IMR-90 (cell line): ENCODE data around the gene ATP6V1G1. TPM values are rescaled to one million over a fixed set of nuclear protein-coding genes. Genes with fewer than 3 reads are reported as not detected.
"Not testable (repeated sequence)": the region's sequence is repeated elsewhere in the genome, so short reads cannot be mapped to it uniquely, and the experiment has no call there.

Experiments used
- ATAC-seq: fragments of 200-7000 bp; cut with Tn5 transposase; 2 replicates; pipeline ENCODE4 v1.9.1; 2020; ENCODE audit warnings: low read depth, mild to moderate bottlenecking, moderate library complexity
- BruUV-seq: library from RNA; stranded (reverse); fragments of 400-500 nt; replicated peaks from 2 replicates; lab custom pipeline; 2021; lab: Mats Ljungman, UMichigan
- CTCF ChIA-PET: fragments of 300-600 bp; formaldehyde crosslinking; extraction: SDS; loops from one replicate; lab custom pipeline; 2021; ENCODE audit warnings: antibody characterized with exemption; lab: Yijun Ruan, JAX
- POLR2A ChIA-PET: fragments of 300-600 bp; sonication (Branson Sonifier 250); formaldehyde crosslinking; loops from one replicate; lab custom pipeline; 2022; ENCODE audit warnings: antibody characterized with exemption; ENCODE audit not compliant: unreplicated experiment; lab: Charles Lee
- DNase-seq: peaks from one replicate; pipeline ENCODE4 v3.0.0; 2013
- H2AFZ ChIP-seq: replicated peaks from 2 replicates; pipeline ENCODE3; 2013; ENCODE audit warnings: low read length, mild to moderate bottlenecking; ENCODE audit not compliant: poor library complexity
- H2AK5ac ChIP-seq: 2 replicates; pipeline ENCODE4 v1.6.1; 2013; ENCODE audit warnings: low read depth, low read length, inconsistent platforms
- H2AK9ac ChIP-seq: replicated peaks from 2 replicates; pipeline ENCODE3; 2013; ENCODE audit warnings: mild to moderate bottlenecking, low read depth, low read length, moderate library complexity; ENCODE audit not compliant: poor library complexity
- H2BK120ac ChIP-seq: 2 replicates; pipeline ENCODE4 v1.6.1; 2013; ENCODE audit warnings: low read depth, low read length, inconsistent platforms
- H2BK15ac ChIP-seq: 3 replicates; pipeline ENCODE4 v1.6.1; 2013; ENCODE audit warnings: low read depth, low read length, inconsistent platforms
- H2BK20ac ChIP-seq: 2 replicates; pipeline ENCODE4 v1.6.1; 2013; ENCODE audit warnings: low read depth, mild to moderate bottlenecking, inconsistent platforms, low read length, moderate library complexity
- H2BK5ac ChIP-seq: 2 replicates; pipeline ENCODE4 v1.6.1; 2013; ENCODE audit warnings: mild to moderate bottlenecking, low read depth, low read length, inconsistent platforms; ENCODE audit not compliant: poor library complexity, severe bottlenecking
- H3K14ac ChIP-seq: replicated peaks from 2 replicates; pipeline ENCODE4 v1.6.1; 2013; ENCODE audit warnings: low read depth, low read length, inconsistent platforms
- H3K18ac ChIP-seq: 2 replicates; pipeline ENCODE4 v1.6.1; 2013; ENCODE audit warnings: low read depth, low read length, control low read depth
- H3K23ac ChIP-seq: 2 replicates; pipeline ENCODE4 v1.6.1; 2013; ENCODE audit warnings: low read depth, low read length, inconsistent platforms
- H3K27ac ChIP-seq: 2 replicates; pipeline ENCODE4 v1.5.1; 2013; ENCODE audit warnings: mild to moderate bottlenecking, control low read depth, low read length; ENCODE audit not compliant: insufficient read depth
- H3K27me3 ChIP-seq: 2 replicates; pipeline ENCODE4 v1.6.1; 2013; ENCODE audit warnings: low read length; ENCODE audit not compliant: control insufficient read depth, insufficient read depth
- H3K36me3 ChIP-seq: 2 replicates; pipeline ENCODE4 v1.6.1; 2013; ENCODE audit warnings: low read length, mixed read lengths; ENCODE audit not compliant: control insufficient read depth, insufficient read depth
- H3K4ac ChIP-seq: 2 replicates; pipeline ENCODE4 v1.6.1; 2013; ENCODE audit warnings: low read depth, low read length, inconsistent platforms
- H3K4me1 ChIP-seq: 2 replicates; pipeline ENCODE4 v1.6.1; 2013; ENCODE audit warnings: low read length, mixed read lengths; ENCODE audit not compliant: control insufficient read depth, insufficient read depth
- H3K4me2 ChIP-seq: 2 replicates; pipeline ENCODE4 v1.6.1; 2013; ENCODE audit warnings: low read depth, mild to moderate bottlenecking, control low read depth, low read length, moderate library complexity
- H3K4me3 ChIP-seq: 2 replicates; pipeline ENCODE4 v1.5.1; 2013; ENCODE audit warnings: low read depth, mild to moderate bottlenecking, control low read depth, low read length, moderate library complexity; ENCODE audit not compliant: insufficient read depth
- H3K56ac ChIP-seq: 2 replicates; pipeline ENCODE4 v1.6.1; 2013; ENCODE audit warnings: low read length, inconsistent platforms; ENCODE audit not compliant: insufficient read depth; ENCODE audit errors: extremely low read depth
- H3K79me1 ChIP-seq, 2 experiments: 2 replicates each; pipeline ENCODE4 v1.6.1; 2013; ENCODE audit warnings: low read length in 2 of 2, inconsistent platforms in 1 of 2, low read depth in 1 of 2
- H3K9ac ChIP-seq: 2 replicates; pipeline ENCODE4 v1.6.1; 2013; ENCODE audit warnings: low read depth, low read length, control low read depth
- H3K9me1 ChIP-seq: 2 replicates; pipeline ENCODE4 v1.6.1; 2013; ENCODE audit warnings: low read length, inconsistent platforms; ENCODE audit not compliant: insufficient read depth
- H3K9me3 ChIP-seq: 2 replicates; pipeline ENCODE4 v1.6.1; 2013; ENCODE audit warnings: low read length; ENCODE audit not compliant: control insufficient read depth, insufficient read depth
- H4K20me1 ChIP-seq: 2 replicates; pipeline ENCODE4 v1.6.1; 2013; ENCODE audit warnings: low read length, inconsistent platforms; ENCODE audit not compliant: insufficient read depth
- H4K5ac ChIP-seq: 2 replicates; pipeline ENCODE4 v1.6.1; 2013; ENCODE audit warnings: mild to moderate bottlenecking, low read depth, low read length, control low read depth
- H4K8ac ChIP-seq, 2 experiments: 2 replicates each; pipeline ENCODE4 v1.6.1; 2013; ENCODE audit warnings: low read depth in 2 of 2, low read length in 2 of 2, control low read depth in 1 of 2, inconsistent platforms in 1 of 2
- H4K91ac ChIP-seq: 2 replicates; pipeline ENCODE4 v1.6.1; 2013; ENCODE audit warnings: low read depth, low read length, inconsistent platforms; ENCODE audit not compliant: insufficient read depth
- WGBS, 2 experiments: methylation state at CpG; one replicate each; pipeline versions ENCODE4 v1.1.5 to v1.1.7; 2013; ENCODE audit warnings: missing lambda C conversion rate in 2 of 2; ENCODE audit not compliant: insufficient read length in 1 of 2; ENCODE audit errors: extremely low coverage in 2 of 2; 5-methylcytosine and 5-hydroxymethylcytosine counted together
- dilution Hi-C: fragments of 300-500 bp; cut with HindIII; formaldehyde crosslinking; loops from one replicate; pipeline ENCODE4 v1.14.3; 2018; ENCODE audit warnings: low sequenced_read_pairs; ENCODE audit not compliant: unreplicated experiment
- in situ Hi-C: fragments of 300-500 bp; cut with MboI; formaldehyde crosslinking; loops from 3 replicates; pipeline ENCODE4 v1.14.3; 2019; ENCODE audit warnings: low sequenced_read_pairs, inconsistent platforms, mixed read lengths
- intact Hi-C: fragments of 100-400 bp; cut with micrococcal nuclease; formaldehyde crosslinking; loops from 2 replicates; pipeline ENCODE4 v1.10.0; 2022
- polyA plus RNA-seq, 3 experiments: library from polyadenylated mRNA; depleted of rRNA; stranded (reverse); fragments of >200 nt; gene quantifications; 2 replicates each; pipeline ENCODE4 v1.2.3, GENCODE V29; 2012; ENCODE audit warnings: low replicate concordance in 1 of 3
- total RNA-seq: library from RNA; depleted of rRNA; stranded (reverse); fragments of >200 nt; gene quantifications from 2 replicates; pipeline ENCODE4 v1.2.3, GENCODE V29; 2012

Gene ATP6V1G1
- total and polyA plus RNA-seq, 2 of the 4 experiments (the other 2 are of a cell fraction), result 52.0 to 70.9 TPM

GRCh38 chr9:114578134-114578533, 9.4 kb upstream of the ATP6V1G1 start:
- H3K27ac ChIP-seq, H3K9me3 ChIP-seq, H3K79me1 ChIP-seq, H4K5ac ChIP-seq, H3K14ac ChIP-seq, H3K4ac ChIP-seq, H2AK9ac ChIP-seq, H2BK15ac ChIP-seq, dilution Hi-C loops, H4K8ac ChIP-seq, in situ Hi-C loops, H3K9me1 ChIP-seq, CTCF ChIA-PET, H3K4me3 ChIP-seq, intact Hi-C loops, H3K23ac ChIP-seq, H2BK120ac ChIP-seq, H4K91ac ChIP-seq, DNase-seq, H3K4me1 ChIP-seq, H3K27me3 ChIP-seq, H3K36me3 ChIP-seq, H2BK5ac ChIP-seq, H4K20me1 ChIP-seq, H2AK5ac ChIP-seq, H2BK20ac ChIP-seq, H3K4me2 ChIP-seq, H3K9ac ChIP-seq, BruUV-seq, H3K18ac ChIP-seq, H3K56ac ChIP-seq, ATAC-seq, H2AFZ ChIP-seq: not testable (repeated sequence)
- POLR2A ChIA-PET, result interaction anchor here (1.7 kb wide), 1 partner anchor 10 kb away, joined by 8 read pairs; the partner anchor contains the start of gene ATP6V1G1
- no CpG with 5 or more reads among the region's 5 CpGs for WGBS, 2 experiments
